Brain microvascular endothelial cell (primary cell): ENCODE results near the gene RHOBTB3.

Experiments
- DNase-seq: peaks from one replicate; pipeline ENCODE4 v3.0.0-alpha.2; 2020
- H3K27ac ChIP-seq: fragments of 250-450 bp; sonication (Bioruptor Pico); 2 replicates; pipeline ENCODE4 v1.5.1; 2020; ENCODE audit warnings: mild to moderate bottlenecking, moderate library complexity
- H3K27me3 ChIP-seq: fragments of 250-450 bp; sonication (Bioruptor Pico); replicated peaks from 2 replicates; pipeline ENCODE4 v1.5.1; 2020; ENCODE audit warnings: mild to moderate bottlenecking
- H3K36me3 ChIP-seq: fragments of 250-450 bp; sonication (Bioruptor Pico); replicated peaks from 2 replicates; pipeline ENCODE4 v1.5.1; 2020; ENCODE audit warnings: mild to moderate bottlenecking
- H3K4me3 ChIP-seq: 2 replicates; pipeline ENCODE4 v1.5.1; 2011; ENCODE audit warnings: low read depth, mild to moderate bottlenecking, control low read depth, low read length, moderate library complexity
- in situ Hi-C: cut with HindIII; loops from 2 replicates; pipeline ENCODE4 v1.10.0; 2017; ENCODE audit warnings: low sequenced_read_pairs, low pct_ligation_motif_present
- TF ChIP-seq, protein P1 (sequence below): IDR thresholded peaks from 2 replicates; pipeline ENCODE4 v1.5.1; 2011; ENCODE audit warnings: low read depth, mild to moderate bottlenecking, moderate library complexity, low read length, control low read depth, inconsistent platforms; ENCODE audit errors: missing control alignments

Gene RHOBTB3

DNA sequence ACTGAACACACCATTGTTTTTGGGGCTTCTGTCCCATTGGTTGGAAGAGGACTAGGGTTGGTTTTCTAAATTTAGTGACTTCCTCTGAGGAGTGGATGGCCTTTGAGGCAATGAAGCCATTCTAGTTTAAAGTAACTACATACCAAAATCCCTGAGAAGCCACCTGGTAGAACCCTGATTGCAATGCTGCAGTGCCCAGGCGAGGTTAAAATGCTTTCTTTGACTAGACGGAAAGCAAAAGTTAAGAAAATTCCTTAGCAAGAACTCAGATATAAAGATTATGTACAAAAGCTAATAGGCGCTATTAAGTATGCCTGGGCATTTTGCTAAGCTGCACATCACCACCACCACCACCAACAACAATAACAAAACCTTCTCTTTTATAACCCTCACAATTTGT is 70.8 kb downstream of the RHOBTB3 start:
- H3K4me3 ChIP-seq: no peak overlapping the region
- no peak overlapping the region for H3K27ac ChIP-seq
- no peaks in the 10 kb centered on the region for H3K36me3 ChIP-seq
- no peaks in the 10 kb centered on the region for H3K27me3 ChIP-seq
- TF ChIP-seq, protein P1, sequence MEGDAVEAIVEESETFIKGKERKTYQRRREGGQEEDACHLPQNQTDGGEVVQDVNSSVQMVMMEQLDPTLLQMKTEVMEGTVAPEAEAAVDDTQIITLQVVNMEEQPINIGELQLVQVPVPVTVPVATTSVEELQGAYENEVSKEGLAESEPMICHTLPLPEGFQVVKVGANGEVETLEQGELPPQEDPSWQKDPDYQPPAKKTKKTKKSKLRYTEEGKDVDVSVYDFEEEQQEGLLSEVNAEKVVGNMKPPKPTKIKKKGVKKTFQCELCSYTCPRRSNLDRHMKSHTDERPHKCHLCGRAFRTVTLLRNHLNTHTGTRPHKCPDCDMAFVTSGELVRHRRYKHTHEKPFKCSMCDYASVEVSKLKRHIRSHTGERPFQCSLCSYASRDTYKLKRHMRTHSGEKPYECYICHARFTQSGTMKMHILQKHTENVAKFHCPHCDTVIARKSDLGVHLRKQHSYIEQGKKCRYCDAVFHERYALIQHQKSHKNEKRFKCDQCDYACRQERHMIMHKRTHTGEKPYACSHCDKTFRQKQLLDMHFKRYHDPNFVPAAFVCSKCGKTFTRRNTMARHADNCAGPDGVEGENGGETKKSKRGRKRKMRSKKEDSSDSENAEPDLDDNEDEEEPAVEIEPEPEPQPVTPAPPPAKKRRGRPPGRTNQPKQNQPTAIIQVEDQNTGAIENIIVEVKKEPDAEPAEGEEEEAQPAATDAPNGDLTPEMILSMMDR: no peak
- in situ Hi-C loops: no loop called here
- DNase-seq: no peak

- TF ChIP-seq, protein P1: no peak
- Histone ChIP-seq H3K27ac (no peak overlapping the region), H3K27me3 (no peaks in the 10 kb centered on the region), H3K4me3 (no peak overlapping the region), H3K36me3 (no peaks in the 10 kb centered on the region)
- in situ Hi-C loops: no loop called here
- no peak for DNase-seq
Measured at GRCh38 chr5:95803271-95804148, 72.4 kb downstream of the RHOBTB3 start.

GRCh38 chr5:95804736-95805539 is 73.8 kb downstream of the RHOBTB3 start:
- TF ChIP-seq, protein P1: no peak
- Histone ChIP-seq H3K36me3 (no peaks in the 10 kb centered on the region), H3K4me3 (no peak overlapping the region), H3K27me3 (no peaks in the 10 kb centered on the region), H3K27ac (no peak overlapping the region)
- no peak for DNase-seq
- in situ Hi-C loops: no loop called here

DNA sequence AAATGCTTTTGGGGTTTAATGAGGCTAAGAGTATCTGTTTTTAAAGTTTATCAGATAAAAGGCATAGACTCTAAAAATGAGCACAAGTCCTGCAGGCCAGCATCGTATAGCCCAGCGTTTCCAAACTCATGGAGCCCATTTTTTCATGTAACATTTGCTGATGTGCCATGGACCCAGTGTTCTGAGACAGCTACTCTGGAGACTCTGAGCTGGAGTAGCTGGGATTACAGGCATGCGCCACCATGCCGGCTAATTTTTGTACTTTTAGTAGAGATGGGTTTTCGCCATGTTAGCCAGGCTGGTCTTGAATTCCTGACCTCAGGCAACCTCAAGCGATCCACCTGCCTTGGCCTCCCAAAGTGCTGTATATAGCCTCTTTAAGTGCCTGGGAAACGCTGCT is 75.6 kb downstream of the RHOBTB3 start:
- Histone ChIP-seq H3K27ac (no peak overlapping the region), H3K36me3 (no peaks in the 10 kb centered on the region), H3K4me3 (no peak overlapping the region), H3K27me3 (no peaks in the 10 kb centered on the region)
- DNase-seq: no peak
- in situ Hi-C loops: no loop called here
- TF ChIP-seq, protein P1: no peak

DNA sequence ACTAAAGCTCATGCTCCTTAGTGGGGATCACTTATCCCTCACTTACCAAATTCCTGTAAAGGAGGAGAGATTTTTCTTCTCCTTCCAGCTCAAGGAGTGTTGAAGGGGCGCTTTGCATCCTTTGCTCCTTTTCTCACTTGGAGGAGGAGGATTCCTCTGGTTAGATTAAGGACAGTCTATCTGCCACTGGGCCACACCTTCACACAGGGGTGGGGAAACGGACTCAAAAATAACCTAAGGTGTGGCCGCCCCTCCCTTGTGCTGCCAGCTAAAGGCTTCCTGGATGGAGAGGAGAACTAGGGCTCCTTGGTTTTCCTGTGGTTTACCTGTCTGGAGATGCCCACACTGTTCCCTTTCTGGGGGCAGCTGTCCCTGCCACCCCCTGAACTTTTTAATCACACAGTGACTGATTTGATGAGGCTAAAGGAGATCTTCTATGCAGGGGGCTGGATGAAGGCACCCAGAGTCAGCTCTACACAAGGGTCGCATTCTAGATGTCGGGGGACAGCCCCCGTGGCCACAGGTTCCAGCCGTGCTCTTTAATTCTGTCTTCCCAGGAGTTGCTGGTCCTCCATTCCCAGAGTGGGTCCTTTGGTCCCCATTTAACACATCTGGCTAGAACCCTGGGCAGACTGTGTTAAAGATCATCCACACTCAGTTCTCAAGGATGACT is 77.0 kb downstream of the RHOBTB3 start:
- Histone ChIP-seq H3K36me3 (peaks cover 6% of the 10 kb centered on the region), H3K4me3 (no peak overlapping the region), H3K27me3 (no peaks in the 10 kb centered on the region), H3K27ac (no peak overlapping the region)
- in situ Hi-C loops: no loop called here
- TF ChIP-seq, protein P1: no peak
- DNase-seq: no peak
